Measurements from ENCODE around the gene PARK7.

PARK7 gene

GRCh38 chr1:8010080-8010664 is 48.7 kb downstream of the PARK7 start:
- no peak for DNase-seq (ENCODE audit: low read depth in 2 of 2)

GRCh38 chr1:8011016-8011415 is 49.5 kb downstream of the PARK7 start:
- no peak for DNase-seq (ENCODE audit: low read depth in 2 of 2)

GRCh38 chr1:8011923-8012858 is 50.7 kb downstream of the PARK7 start:
- no peak for DNase-seq (ENCODE audit: low read depth in 2 of 2)

- DNase-seq (ENCODE audit: low read depth in 2 of 2): no peak
Observed at GRCh38 chr1:8012955-8013354, 51.4 kb downstream of the PARK7 start.

- DNase-seq (ENCODE audit: low read depth in 2 of 2): no peak
Observed at GRCh38 chr1:8013399-8013798, 51.9 kb downstream of the PARK7 start.

GRCh38 chr1:8013800-8014199 is 52.3 kb downstream of the PARK7 start:
- DNase-seq (ENCODE audit: low read depth in 2 of 2): no peak

DNA sequence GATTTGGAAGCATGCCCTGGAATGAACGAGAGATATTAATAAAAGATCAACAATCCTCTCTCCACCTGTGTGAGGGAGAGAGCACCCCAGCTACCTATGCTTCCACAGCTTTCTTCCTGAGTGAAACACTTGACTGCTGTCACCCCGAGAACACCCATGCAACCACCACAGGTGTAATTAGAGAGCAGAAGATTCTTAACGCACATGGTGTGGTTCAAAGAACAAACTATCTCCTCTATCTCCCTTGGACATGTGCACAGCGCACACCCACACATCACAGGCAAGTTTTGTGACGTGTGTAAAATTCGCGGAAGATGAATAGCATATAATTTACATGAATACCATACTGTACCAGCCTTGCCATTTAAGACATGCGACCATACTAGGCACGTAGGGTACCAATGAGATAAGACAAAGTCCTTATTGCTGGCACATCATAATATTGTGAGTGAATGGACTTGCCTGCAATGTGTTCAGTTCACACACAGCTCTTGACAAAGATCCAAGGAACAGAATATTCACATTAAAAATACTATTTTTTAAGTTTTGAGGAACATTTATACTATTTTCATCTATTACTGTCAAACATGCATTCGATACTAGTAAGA is 53.0 kb downstream of the PARK7 start:
- DNase-seq (ENCODE audit: low read depth in 2 of 2): no peak

DNA sequence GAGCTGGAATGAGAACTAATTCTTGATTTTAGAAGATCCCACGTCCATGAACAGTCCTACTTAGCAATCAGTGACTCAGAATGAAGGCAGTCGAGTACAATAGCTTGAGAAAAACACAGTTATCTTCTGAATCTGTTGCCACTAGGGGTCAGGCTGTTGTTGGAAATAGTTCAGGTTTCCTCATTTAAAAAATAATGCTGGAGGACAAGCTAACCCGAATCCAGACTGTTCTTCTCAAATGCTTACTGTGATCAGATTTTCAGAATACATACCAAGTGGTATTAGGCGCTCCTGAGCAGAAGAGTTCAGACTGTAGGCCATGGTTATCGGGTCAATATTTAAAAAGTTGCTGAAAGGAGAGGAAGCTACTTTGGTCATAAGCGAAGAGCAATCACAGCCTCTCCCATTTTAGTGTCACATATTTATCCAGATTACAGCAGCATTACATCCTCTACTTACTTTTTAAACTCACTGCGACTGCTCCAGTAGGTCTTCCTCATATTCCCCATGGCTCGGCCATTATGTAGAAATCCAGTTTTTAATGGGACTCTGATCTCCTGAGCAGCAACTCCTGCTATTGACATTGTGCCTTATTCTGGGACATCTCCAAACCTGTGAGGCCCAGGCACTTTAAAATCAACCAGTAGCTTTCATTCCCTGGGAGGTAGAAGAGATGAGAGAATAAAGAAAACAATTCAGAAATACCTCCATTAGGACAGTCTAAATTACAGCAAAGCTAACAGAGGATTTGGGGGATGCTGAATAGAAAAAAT is 53.7 kb downstream of the PARK7 start:
- DNase-seq (ENCODE audit: low read depth in 2 of 2): no peak

- no peak for DNase-seq (ENCODE audit: low read depth in 2 of 2)
Observed at GRCh38 chr1:8015809-8016165, 54.3 kb downstream of the PARK7 start.

- DNase-seq (ENCODE audit: low read depth in 2 of 2): no peak
Observed at GRCh38 chr1:8016210-8016894, 54.8 kb downstream of the PARK7 start.

- DNase-seq (ENCODE audit: low read depth in 2 of 2): no peak
Observed at GRCh38 chr1:8016895-8017241, 55.4 kb downstream of the PARK7 start.

DNA sequence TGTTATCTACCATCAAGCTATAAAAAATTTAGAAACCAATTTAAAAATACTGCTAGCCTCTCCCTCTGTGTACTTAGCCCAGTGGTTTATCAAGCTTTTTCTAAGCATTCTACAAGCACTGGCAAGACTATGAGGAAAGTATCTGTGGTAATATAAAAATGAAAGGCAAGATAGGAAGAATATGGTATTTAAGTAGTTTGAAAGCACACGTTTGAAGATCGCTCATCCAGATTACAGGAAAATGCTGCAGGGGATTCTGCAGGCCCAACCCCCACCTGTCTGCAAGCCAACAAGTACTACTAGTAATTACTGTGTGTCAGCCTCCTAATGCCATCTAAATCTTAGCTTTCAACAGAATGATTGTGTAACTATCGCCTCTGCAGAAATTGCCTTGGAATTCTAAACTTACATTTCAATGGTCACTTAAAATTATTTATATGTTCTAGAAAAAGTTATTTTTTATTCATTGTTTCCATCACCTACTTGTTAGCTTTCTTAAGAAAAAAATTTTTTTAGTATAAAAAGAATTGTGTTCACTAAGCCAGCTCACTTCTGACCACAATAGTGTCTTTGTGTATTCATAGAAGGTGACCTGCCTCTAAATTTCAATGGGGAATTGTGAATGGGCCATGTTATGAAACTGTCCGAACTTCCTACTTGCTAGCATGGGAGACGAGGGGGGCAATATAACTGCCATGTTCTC is 56.1 kb downstream of the PARK7 start:
- DNase-seq (ENCODE audit: low read depth in 2 of 2): no peak

GRCh38 chr1:8018492-8019228 is 57.1 kb downstream of the PARK7 start:
- no peak for DNase-seq (ENCODE audit: low read depth in 2 of 2)

- DNase-seq (ENCODE audit: low read depth in 2 of 2): no peak
Observed at GRCh38 chr1:8019229-8019620, 57.7 kb downstream of the PARK7 start.

- DNase-seq (ENCODE audit: low read depth in 2 of 2): no peak
Observed at GRCh38 chr1:8020032-8020431, 58.5 kb downstream of the PARK7 start.

DNA sequence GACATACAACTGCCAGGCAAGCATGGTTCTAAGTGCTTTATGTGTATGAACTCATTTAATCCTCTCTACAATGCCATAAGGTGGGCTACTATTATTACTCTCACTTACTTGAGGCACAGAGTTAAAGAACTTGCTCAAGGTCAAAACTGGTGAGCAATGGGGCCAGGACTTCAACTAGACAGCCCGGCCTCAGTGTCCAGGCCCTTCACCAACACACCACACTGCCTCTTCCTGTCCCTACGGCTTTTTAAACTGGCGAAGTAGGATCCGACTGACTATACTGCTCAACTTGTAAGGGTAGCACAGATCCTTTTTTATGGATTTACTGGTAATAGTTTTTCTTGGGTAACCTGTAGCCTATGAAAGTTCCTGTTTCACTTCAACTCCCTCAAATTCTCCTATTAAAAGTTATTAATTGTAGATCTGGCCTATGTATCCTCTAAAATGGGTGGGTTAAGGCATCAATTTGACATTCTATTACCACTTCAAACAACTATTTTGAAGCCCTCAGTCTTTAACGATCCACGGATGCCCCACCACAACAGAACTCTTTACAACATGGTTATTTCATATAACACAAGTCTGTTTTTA is 60.3 kb downstream of the PARK7 start:
- DNase-seq (ENCODE audit: low read depth in 2 of 2): no peak

GRCh38 chr1:8022395-8023286 is 61.1 kb downstream of the PARK7 start:
- no peak for DNase-seq (ENCODE audit: low read depth in 2 of 2)

- no peak for DNase-seq (ENCODE audit: low read depth in 2 of 2)
Observed at GRCh38 chr1:8023287-8023994, 61.9 kb downstream of the PARK7 start.

DNA sequence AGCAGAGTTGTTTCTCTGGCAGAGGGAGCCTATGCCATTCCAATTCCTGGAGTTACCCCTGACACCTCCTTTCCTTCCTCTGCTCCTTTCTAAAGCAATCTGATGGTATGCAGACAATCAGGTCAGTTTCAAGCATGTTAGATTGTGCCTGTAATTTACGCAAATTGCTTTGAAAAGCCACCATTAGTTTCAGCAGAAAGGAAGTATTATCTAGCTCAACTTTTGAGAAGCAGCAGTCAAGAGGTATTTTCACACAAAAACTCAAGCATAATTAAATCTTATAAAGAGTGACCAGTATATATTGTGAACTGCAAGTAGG is 62.4 kb downstream of the PARK7 start:
- DNase-seq (ENCODE audit: low read depth in 2 of 2): no peak

Data from stimulated activated CD4-positive, alpha-beta T cell treated with anti-CD3 and anti-CD28 coated beads, Interleukin-1b, Interleukin-23, amount 100 ng/mL, for 1 hour (primary cell).